Dermis microvascular lymphatic vessel endothelial cell (primary cell): ENCODE data around the gene ADCY7. TPM values are rescaled to one million over a fixed set of nuclear protein-coding genes. Genes with fewer than 3 reads are reported as not detected.

Experiments
- DNase-seq, 2 donors: peaks; one replicate each; pipeline versions ENCODE4 v3.0.0 to v3.0.0-alpha.2; 2010; ENCODE audit warnings: low read depth in 2 of 2
- total RNA-seq: library from RNA; depleted of rRNA; stranded (reverse); fragments of >200 nt; gene quantifications from 2 replicates; pipeline ENCODE4 v1.2.1, GENCODE V29; 2014

ADCY7 gene
- total RNA-seq, 1 donor from 2014 or later: 2.8 TPM

DNA sequence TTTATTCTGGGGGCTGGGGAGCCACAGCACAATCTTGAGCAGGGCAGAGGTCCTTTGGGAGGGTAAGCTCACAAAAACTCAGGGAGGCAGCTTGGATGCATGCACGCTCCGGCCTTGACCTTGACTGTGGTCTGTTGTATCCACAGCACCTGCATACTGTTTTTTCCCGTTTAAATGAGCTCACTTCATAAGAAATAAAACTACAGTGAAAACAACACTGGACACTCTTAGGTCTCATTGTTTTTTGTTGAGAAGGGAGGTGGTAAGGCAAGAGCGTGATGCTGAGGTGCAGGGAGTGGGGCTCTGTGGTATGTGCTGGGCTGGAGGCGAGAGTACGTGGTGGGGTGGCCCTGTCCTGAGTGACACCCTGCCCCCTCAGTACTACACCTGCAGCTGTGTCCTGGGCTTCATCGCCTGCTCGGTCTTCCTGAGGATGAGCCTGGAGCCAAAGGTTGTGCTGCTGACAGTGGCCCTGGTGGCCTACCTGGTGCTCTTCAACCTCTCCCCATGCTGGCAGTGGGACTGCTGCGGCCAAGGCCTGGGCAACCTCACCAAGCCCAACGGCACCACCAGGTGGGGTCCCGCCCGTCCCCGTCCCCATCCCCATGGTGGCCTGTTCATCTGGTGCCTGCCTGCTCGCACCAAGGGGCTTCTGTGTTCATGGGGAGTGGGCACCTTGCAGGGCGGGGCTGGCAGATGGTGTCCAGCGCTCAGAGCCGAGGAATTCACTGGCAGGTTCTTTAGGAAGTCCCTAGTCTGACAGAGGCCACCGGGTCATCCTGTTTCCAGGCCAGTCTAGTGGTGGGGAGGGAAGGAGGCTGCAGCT, 44.2 kb downstream of the ADCY7 start:
- peak in 1 of 2 donors; percentile 7 for DNase-seq

DNA sequence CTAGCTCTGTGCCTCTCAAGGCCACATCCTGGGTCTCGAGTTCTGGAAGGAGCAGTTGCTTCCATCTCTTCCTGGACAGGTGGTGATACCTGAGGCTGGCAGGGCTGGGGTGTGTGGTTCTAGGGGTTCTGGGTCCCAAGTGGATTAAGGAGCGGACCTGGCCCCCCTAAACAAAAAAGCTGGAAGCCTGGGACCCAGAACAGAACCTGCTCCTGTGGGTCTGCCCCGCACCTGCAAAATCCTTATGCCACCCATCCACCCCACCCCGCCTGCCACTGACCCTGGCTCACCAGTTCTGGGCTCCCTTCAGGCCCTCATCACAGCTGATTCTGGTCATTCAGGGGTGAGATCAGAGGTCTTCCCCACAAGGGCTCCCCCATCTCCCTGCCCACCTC, 44.8 kb downstream of the ADCY7 start:
- DNase-seq: no peak

DNA sequence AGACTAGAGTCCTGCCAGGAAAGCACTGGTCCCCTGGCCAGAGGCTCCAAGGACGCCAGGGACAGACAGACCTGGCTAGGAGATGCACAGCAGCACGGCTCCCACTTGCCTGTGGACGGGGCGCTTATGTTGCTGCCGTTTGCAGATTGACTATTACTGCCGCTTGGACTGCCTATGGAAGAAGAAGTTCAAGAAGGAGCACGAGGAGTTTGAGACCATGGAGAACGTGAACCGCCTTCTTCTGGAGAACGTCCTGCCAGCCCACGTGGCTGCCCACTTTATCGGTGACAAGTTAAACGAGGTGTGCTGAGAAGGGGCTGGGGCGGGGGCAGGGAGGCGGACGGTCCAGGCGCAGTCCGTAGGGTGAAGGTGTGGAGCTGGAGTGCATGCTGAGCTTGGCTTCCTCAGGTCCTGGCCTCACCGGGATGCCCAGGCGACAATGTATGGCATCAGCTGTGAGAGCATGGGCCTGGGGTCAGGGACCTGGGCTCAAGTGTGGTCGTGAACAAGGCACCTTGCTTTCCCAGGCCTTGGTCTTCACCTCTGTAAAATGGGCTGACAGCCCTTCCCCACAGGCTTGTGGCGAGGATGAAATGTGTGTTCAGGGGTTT, 45.6 kb downstream of the ADCY7 start:
- no peak for DNase-seq

GRCh38 chr16:50313596-50314478, 47.5 kb downstream of the ADCY7 start:
- peak; percentile 33 to 80 for DNase-seq

DNA sequence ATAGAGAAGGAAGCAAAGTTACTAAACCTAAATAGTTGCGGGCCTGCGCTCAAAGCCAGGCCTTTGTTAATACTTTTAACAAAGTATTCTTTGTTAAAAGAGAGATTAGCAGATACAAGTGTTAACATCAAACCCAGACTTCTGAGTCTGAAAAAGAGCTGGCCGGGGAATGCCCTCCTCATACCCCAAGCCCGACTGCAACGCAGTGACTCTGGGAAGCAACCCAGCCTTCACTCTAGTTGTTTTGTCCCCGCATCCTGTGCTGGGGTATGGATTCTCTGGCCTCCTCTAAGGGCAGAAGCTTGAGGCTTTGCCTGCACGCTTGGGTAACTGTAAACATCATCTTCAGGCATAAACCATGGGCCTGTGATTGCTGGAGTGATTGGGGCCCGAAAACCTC, 48.3 kb downstream of the ADCY7 start:
- DNase-seq: no peak

DNA sequence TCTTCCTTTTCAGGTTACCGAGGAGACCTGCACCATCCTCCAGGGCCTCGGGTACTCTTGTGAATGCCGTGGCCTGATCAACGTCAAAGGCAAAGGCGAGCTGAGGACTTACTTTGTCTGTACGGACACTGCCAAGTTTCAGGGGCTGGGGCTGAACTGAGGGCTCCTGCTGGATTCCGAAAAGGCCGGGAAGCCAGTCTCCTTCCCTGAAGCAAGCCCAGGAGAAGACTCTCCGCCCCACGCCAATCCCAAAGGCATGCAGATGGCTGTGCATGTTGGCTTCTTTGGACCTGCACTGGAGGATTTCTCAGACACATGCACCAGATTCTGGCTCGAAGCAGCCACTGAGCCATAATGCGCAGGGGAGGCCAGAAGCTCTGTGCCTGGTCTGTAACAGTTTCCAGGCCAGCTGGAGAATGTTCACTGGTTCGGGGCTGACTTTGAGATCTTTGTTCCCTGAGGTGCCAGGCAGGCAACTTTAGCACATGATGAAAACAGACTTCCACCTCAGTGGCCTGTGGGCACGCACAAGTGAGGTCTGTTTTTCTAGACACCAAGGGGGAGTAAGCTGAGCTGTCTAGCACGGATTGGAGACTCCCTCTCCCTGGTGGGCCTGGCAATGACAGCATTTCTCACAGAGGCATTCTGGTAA, 49.1 kb downstream of the ADCY7 start:
- DNase-seq: no peak

- DNase-seq: no peak
Measured at GRCh38 chr16:50316102-50316847, 49.9 kb downstream of the ADCY7 start.

DNA sequence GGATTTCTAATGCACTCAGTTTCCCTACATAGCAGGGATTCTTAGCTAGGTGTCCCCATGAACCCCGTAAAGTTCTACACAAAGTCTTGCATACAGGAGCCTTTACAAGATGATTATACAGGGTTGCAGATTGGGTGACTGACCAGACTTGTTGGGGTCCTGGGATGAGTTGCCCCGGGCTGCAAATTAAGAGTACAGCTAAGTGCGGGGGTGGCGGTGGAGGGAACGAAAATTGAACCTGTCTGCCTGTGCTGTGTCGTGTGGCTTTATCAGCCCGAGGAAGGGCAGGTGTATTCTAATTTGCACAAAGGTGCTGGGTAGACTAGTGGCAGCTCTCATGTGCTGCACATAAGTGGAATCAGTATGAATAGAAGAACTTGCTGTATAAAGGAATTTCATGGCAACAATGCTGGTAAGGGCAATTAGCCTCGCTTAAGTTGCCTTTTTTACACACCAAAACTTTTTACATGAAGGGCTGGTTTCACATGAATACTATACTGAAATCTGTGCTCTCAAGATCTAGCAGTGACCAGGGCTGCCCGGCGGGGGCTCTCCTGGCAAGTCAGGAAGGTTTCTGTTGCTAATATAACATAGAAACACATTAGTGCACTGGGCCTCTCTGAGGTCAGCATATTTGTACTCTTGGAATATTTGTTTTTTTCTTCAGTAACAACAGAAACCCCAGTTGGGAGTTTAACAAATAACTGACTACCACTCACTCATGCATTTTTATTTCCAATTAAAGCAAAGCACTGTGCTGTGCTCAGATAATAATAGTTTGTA, 50.7 kb downstream of the ADCY7 start:
- no peak for DNase-seq

DNA sequence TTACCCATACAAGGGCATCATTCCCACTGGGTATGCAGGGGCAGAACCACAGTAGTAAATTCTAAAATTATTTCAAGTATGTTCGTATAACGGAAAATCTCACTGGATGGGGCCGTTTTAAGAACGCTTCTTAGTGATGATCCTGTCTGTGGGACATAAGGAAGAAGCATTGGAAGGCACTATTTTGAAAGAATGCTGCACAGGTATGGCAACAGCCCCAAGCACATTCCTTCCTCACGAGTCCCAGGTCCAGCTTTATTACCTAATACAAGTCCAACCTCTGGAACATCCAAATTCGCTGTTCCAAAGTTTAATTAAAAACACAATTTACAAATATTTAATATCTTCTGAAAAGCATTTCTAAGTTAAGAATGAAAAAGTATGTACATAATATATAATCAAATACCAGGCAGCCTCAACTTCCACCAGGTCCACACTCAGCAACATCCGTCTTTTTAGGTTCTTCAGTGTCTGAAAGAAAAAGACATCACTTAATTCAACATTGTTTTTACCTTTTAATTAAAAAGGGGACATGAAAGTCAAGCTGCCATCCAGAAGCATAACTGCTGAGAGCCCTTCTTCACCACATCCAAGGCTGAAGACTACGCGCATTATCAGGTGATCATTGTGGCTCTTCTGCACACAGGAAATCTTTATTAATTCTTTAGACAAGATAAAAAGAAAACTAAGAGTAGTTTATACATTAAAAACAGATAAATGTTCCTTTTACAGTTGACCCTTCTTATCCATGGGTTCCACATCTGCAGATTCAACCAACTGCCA, 52.6 kb downstream of the ADCY7 start:
- DNase-seq: no peak

DNA sequence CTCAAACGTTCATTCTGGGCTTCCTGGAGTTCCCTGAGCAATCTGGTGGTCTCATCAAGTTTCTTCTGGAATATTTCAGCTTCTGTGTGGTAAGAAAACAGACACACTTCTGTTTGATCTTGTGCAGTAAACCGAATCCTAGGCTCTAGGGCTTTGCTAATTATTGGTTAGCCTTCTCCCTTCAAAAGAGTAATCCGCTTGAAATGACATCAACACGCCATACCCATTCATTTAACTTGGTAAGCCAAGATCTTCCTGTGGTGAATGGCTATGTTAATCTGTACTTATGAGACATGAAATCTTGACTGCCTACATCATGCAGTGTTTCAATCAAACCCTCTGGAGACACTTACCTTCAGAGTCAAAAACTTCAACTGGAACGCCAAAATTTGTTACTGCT, 54.0 kb downstream of the ADCY7 start:
- DNase-seq: no peak

DNA sequence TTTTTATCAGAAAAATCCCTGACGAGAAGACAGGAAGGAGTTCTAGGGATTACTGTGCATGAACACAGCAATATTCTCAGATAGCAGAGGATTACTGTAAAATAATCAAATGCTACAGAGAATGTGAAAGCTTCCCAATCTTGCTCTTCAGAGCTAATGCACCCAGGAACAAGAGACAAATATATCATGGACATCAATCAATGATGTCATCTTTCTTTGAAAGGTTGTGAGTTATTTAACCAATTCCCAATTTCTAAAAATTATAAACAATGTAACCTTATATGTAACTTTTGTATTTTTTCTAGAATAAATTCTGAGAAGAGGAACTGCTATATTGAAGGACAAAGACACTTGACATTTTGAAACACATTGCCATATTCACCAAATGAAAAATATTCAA, 56.0 kb downstream of the ADCY7 start:
- no peak for DNase-seq

DNA sequence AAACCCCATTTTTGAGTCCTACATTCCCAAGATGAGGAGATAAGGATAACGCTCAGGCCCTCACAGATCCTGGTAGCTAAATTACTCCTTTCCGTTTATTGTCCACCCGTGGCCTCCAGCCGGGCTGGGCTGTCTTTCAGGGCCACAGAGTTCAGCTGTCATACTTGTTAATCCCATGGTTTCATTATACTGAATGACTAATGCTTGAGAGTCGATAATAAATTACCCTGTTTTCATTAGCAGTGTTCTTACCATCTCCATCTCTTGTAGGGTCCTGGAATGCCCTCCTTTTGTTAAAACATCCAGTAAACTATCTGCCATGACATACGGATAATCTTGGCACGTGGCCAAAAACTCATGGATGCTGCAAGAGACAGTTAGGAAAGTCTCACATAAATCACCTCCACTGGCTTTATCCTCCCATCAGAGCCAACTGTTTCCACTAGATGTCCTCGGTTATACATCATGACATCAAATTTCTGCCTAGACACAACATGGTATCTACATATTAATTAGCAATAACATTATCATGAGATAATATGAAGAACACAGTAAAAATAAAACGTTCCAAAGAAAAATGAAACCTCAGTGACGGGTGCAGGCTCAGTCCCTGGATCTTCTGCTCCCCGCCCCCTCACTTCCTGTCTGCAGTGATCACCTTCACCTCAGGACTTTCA, 57.1 kb downstream of the ADCY7 start:
- DNase-seq: peak; percentile 22 to 43

DNA sequence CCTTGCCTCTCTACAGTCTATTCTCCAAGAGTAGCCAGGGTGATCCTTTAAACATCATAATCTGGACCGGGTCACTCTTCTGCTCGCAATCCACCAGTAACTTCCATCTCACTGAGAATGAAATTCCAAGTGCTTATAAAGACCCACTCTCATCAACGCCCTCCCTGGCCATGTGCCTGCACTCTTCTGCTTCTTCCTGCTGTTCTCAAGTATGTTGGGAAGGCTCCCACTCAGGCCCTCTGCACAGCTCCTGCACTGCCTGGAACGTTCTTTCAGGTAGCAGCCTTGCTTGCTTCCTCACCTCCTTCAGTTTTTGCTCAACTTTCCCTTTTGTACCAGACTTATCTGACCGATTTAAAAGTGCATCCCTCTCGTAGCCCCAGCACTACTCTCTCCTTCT, 58.0 kb downstream of the ADCY7 start:
- no peak for DNase-seq

- DNase-seq: no peak
Measured at GRCh38 chr16:50326264-50326663, 59.9 kb downstream of the ADCY7 start.

DNA sequence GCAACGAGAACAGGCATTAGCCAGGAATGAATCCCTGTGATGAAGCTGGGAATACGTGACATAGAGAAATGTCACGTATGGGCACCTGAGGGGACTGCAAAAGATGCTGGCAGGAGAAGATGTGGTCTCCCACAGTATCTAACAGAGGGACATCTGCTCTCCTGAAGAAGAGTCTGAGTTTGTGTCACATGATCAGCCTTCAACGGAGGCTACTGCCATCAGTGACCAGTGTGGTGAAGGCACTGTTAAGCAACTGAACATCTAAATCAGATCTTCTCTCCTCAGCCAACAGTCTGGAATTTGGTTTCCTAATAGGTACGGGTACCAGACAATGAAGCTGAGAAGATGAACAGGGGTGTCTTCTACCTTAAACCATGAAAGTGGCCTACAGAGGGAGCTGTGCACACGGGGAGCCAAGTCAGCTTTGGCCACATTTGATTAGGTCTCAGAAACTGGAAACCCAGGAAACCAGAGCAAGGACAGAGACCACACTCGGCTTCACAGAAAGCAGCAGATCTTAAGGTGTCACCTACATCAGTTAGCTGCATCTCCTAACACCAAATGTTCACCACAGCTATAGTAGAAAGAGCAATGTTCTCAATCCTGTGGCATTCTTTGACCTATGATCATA, 60.6 kb downstream of the ADCY7 start:
- DNase-seq: peak in 1 of 2 donors; percentile 27

- DNase-seq: no peak
Measured at GRCh38 chr16:50329446-50330189, 63.3 kb downstream of the ADCY7 start.

GRCh38 chr16:50331570-50331969, 65.2 kb downstream of the ADCY7 start:
- DNase-seq: no peak

- no peak for DNase-seq
Measured at GRCh38 chr16:50332599-50332998, 66.2 kb downstream of the ADCY7 start.
